A549 (cell line): ENCODE data around the gene RAB12. TPM values are rescaled to one million over a fixed set of nuclear protein-coding genes. Genes with fewer than 3 reads are reported as not detected.

Source experiments
- ATAC-seq, 2 experiments: fragments of 200-7000 bp in 1 of 2; fragments of >200 bp in 1 of 2; cut with Nextera tagmentation in 1 of 2; cut with Tn5 transposase in 1 of 2; 3 replicates each; pipeline versions ENCODE4 v1.8.0 to v1.9.1; 2018 to 2020; ENCODE audit warnings: mild to moderate bottlenecking in 1 of 2, moderate library complexity in 1 of 2
- CTCF ChIA-PET: fragments of 300-600 bp; sonication (Branson Sonifier 250); formaldehyde crosslinking; extraction: SDS; loops from one replicate; lab custom pipeline; 2021; ENCODE audit warnings: antibody characterized with exemption, inconsistent platforms; lab: Yijun Ruan, JAX
- POLR2A ChIA-PET: fragments of 350-600 bp; formaldehyde crosslinking; extraction: SDS; loops from one replicate; lab custom pipeline; 2021; ENCODE audit warnings: antibody characterized with exemption, inconsistent platforms; lab: Yijun Ruan, JAX
- DNase-seq, 2 experiments: peaks; one replicate each; pipeline versions ENCODE4 v3.0.0 to v3.0.0-alpha.2; 2011 to 2016; ENCODE audit warnings: low read depth in 1 of 2, low spot score in 1 of 2
- FAIRE-seq: peaks from 2 replicates; lab custom pipeline; 2011; peaks lifted over from hg19 to GRCh38; lab: Jason Lieb, UNC
- H3K27ac ChIP-seq, 2 experiments: fragments of >200 bp; sonication (Bioruptor Twin); formaldehyde crosslinking; 3 replicates each; pipeline ENCODE4 v1.5.1; 2016 to 2017
- H3K4me1 ChIP-seq: fragments of >200 bp; sonication (Bioruptor Twin); formaldehyde crosslinking; 3 replicates; pipeline ENCODE4 v1.6.1; 2016
- H3K4me2 ChIP-seq: fragments of >200 bp; sonication (Bioruptor Twin); formaldehyde crosslinking; 3 replicates; pipeline ENCODE4 v1.6.1; 2016
- H3K4me3 ChIP-seq: fragments of >200 bp; sonication (Bioruptor Twin); formaldehyde crosslinking; 3 replicates; pipeline ENCODE4 v1.5.1; 2016
- H3K9me3 ChIP-seq: fragments of >200 bp; sonication (Bioruptor Twin); formaldehyde crosslinking; 3 replicates; pipeline ENCODE4 v1.6.1; 2016
- ATOH8 ChIP-seq: fragments of 250-450 bp; sonication (Bioruptor Pico); IDR thresholded peaks from 2 replicates; pipeline ENCODE4 v1.5.0; 2020; ENCODE audit warnings: low read depth, mild to moderate bottlenecking, moderate library complexity
- BCL3 ChIP-seq: fragments of >200 bp; sonication (Bioruptor Twin); formaldehyde crosslinking; IDR thresholded peaks from 3 replicates; pipeline ENCODE4 v1.6.1; 2016
- CHD4 ChIP-seq: fragments of 200-600 bp; sonication (generic); IDR thresholded peaks from 2 replicates; pipeline ENCODE4 v1.6.1; 2016; ENCODE audit warnings: antibody characterized with exemption, mild to moderate bottlenecking, borderline replicate concordance
- GATA3 ChIP-seq: IDR thresholded peaks from 2 replicates; pipeline ENCODE4 v1.6.1; 2012; ENCODE audit warnings: borderline replicate concordance
- HDAC2 ChIP-seq: fragments of 200-600 bp; sonication (generic); IDR thresholded peaks from 2 replicates; pipeline ENCODE4 v1.6.1; 2016
- HEYL ChIP-seq: fragments of 250-450 bp; sonication (Bioruptor Pico); IDR thresholded peaks from 2 replicates; pipeline ENCODE4 v1.8.0; 2021; ENCODE audit warnings: mild to moderate bottlenecking, moderate library complexity
- HMGXB4 ChIP-seq: fragments of 250-450 bp; sonication (Bioruptor Pico); IDR thresholded peaks from 2 replicates; pipeline ENCODE4 v1.5.0; 2021; ENCODE audit warnings: mild to moderate bottlenecking, moderate library complexity, borderline replicate concordance
- KDM5A ChIP-seq: fragments of 200-600 bp; sonication (generic); IDR thresholded peaks from 2 replicates; pipeline ENCODE4 v1.6.1; 2016; ENCODE audit warnings: antibody characterized with exemption, mild to moderate bottlenecking
- MAX ChIP-seq: IDR thresholded peaks from 2 replicates; pipeline ENCODE4 v1.6.1; 2012
- PBX3 ChIP-seq: IDR thresholded peaks from 2 replicates; pipeline ENCODE4 v1.6.1; 2012
- PHF8 ChIP-seq: fragments of 200-600 bp; sonication (generic); IDR thresholded peaks from 2 replicates; pipeline ENCODE4 v1.6.1; 2016; ENCODE audit warnings: low read depth, mild to moderate bottlenecking, antibody characterized with exemption, moderate library complexity, borderline replicate concordance
- RCOR1 ChIP-seq: fragments of 150-350 bp; IDR thresholded peaks from 2 replicates; pipeline ENCODE4 v1.6.1; 2014; ENCODE audit warnings: antibody characterized with exemption, low read length, low read depth
- REST ChIP-seq: fragments of 200-600 bp; sonication (generic); IDR thresholded peaks from 2 replicates; pipeline ENCODE4 v1.6.1; 2016; ENCODE audit warnings: antibody characterized with exemption, mild to moderate bottlenecking, moderate library complexity
- RFX5 ChIP-seq: fragments of 450-650 bp; IDR thresholded peaks from 2 replicates; pipeline ENCODE4 v1.7.1; 2014; ENCODE audit warnings: antibody characterized with exemption, mild to moderate bottlenecking, moderate library complexity
- RNF2 ChIP-seq: fragments of 200-600 bp; sonication (generic); IDR thresholded peaks from 2 replicates; pipeline ENCODE4 v1.6.1; 2016; ENCODE audit warnings: low read depth, mild to moderate bottlenecking, antibody characterized with exemption, moderate library complexity, borderline replicate concordance
- SREBF2 ChIP-seq: fragments of 450-650 bp; IDR thresholded peaks from 2 replicates; pipeline ENCODE4 v1.6.1; 2014; ENCODE audit warnings: mild to moderate bottlenecking, moderate library complexity
- USF2 ChIP-seq: fragments of 450-650 bp; IDR thresholded peaks from 2 replicates; pipeline ENCODE4 v1.6.1; 2014; ENCODE audit warnings: antibody characterized with exemption
- WGBS: methylation state at CpG from one replicate; pipeline ENCODE4 v1.1.6; 2017; ENCODE audit errors: missing lambda C conversion rate; 5-methylcytosine and 5-hydroxymethylcytosine counted together
- polyA plus RNA-seq, 4 experiments: library from polyadenylated mRNA; depleted of rRNA in 3 of 4; stranded (reverse); fragments of >200 nt; fragmentation: RNase III in 1 of 4; extraction: RNeasy Plus Mini Kit Qiagen cat#74134 plus additional on column Dnase treatment in 1 of 4; gene quantifications; 2 replicates in 3 of 4; 3 replicates in 1 of 4; pipeline ENCODE4 v1.2.3, GENCODE V29; 2011 to 2017

The RAB12 gene
- polyA plus RNA-seq, 2 of the 4 experiments (the other 2 are of a cell fraction), result 23.4 to 31.3 TPM

- no peak for TF ChIP-seq USF2
Measured at GRCh38 chr18:8685141-8685913, 76.1 kb downstream of the RAB12 start (continued).

GRCh38 chr18:8685914-8686216 is 76.6 kb downstream of the RAB12 start:
- DNase-seq (no peak), ATAC-seq (no peak), FAIRE-seq (no peak)
- CTCF ChIA-PET, result interaction anchor here (1.6 to 3.2 kb wide), 3 partner anchors 11 to 296 kb away, joined by 4 to 12 read pairs (median 10); no protein-coding TSS in a partner anchor
- Histone ChIP-seq H3K4me3 (no peak overlapping the region), H3K27ac (no peak overlapping the region), H3K4me2 (no peak overlapping the region), H3K4me1 (no peaks in the 10 kb centered on the region), H3K9me3 (no peaks in the 10 kb centered on the region)
- POLR2A ChIA-PET, result no interaction called here
- 100% methylated on average over 7 of the region's 8 CpGs for WGBS
- TF ChIP-seq HMGXB4 (CRISPR knock-in tag), result no peak

- DNase-seq, result no peak
- WGBS, result 86% methylated on average over 6 of the region's 6 CpGs
- FAIRE-seq, result no peak
- H3K27ac ChIP-seq, result no peak overlapping the region
- no peaks in the 10 kb centered on the region for H3K9me3 ChIP-seq
- CTCF ChIA-PET, result interaction anchor here (1.3 to 3.2 kb wide), 5 partner anchors 14 to 302 kb away, joined by 3 to 14 read pairs (median 5); no protein-coding TSS in a partner anchor
- no peak overlapping the region for H3K4me2 ChIP-seq
- TF ChIP-seq SREBF2 (no peak), GATA3 (no peak), HDAC2 (no peak), HEYL (CRISPR knock-in tag) (no peak), ATOH8 (CRISPR knock-in tag) (no peak), USF2 (no peak), MAX (no peak), PBX3 (no peak)
- TF ChIP-seq, all 56 proteins: peak for 0
- ATAC-seq, result no peak
- Histone ChIP-seq H3K4me1 (no peaks in the 10 kb centered on the region), H3K4me3 (no peak overlapping the region)
- POLR2A ChIA-PET, result interaction anchor here (0.6 to 1.6 kb wide), 2 partner anchors 19 to 82 kb away, joined by 3 to 5 read pairs; partner anchors contain the start of gene MTCL1
Measured at GRCh38 chr18:8686611-8687010, 77.4 kb downstream of the RAB12 start.

GRCh38 chr18:8688216-8688800 is 79.1 kb downstream of the RAB12 start:
- Histone ChIP-seq H3K27ac (no peak overlapping the region), H3K4me3 (no peak overlapping the region), H3K9me3 (no peaks in the 10 kb centered on the region), H3K4me1 (no peaks in the 10 kb centered on the region), H3K4me2 (no peak overlapping the region)
- FAIRE-seq, result no peak
- ChIA-PET POLR2A (no interaction called here), CTCF (interaction anchor here (1.1 to 2.5 kb wide), 4 partner anchors 8 to 300 kb away, joined by 3 to 19 read pairs (median 10); no protein-coding TSS in a partner anchor)
- WGBS, result 84% methylated on average over 8 of the region's 8 CpGs
- DNase-seq, result no peak
- no peak for ATAC-seq
- TF ChIP-seq PHF8 (no peak), GATA3 (no peak), CHD4 (no peak), RFX5 (no peak), SREBF2 (no peak), REST (no peak), RCOR1 (no peak), KDM5A (no peak), RNF2 (no peak), BCL3 (no peak)
